GM20000 (cell line): Measurements from ENCODE around the gene SEC63.
"Not testable (repeated sequence)": the region's sequence is repeated elsewhere in the genome, so short reads cannot be mapped to it uniquely, and the experiment has no call there.

Source experiments
- DNase-seq: peaks from one replicate; pipeline ENCODE4 v3.0.0; 2012; ENCODE audit warnings: low spot score
- CTCF ChIP-seq: IDR thresholded peaks from 2 replicates; pipeline ENCODE4 v1.5.1; 2012; ENCODE audit warnings: mild to moderate bottlenecking, control low read depth; ENCODE audit errors: extremely low read depth, missing control alignments

SEC63 gene

GRCh38 chr6:107971181-107971580, 13.2 kb upstream of the SEC63 start:
- DNase-seq: no peak
- no peak for TF ChIP-seq CTCF

GRCh38 chr6:107970255-107970654, 12.2 kb upstream of the SEC63 start:
- TF ChIP-seq CTCF: no peak
- no peak for DNase-seq

GRCh38 chr6:107968081-107968480, 10.1 kb upstream of the SEC63 start:
- TF ChIP-seq CTCF: no peak
- DNase-seq: no peak

- no peak for DNase-seq
- TF ChIP-seq CTCF: no peak
Observed at GRCh38 chr6:107965746-107966145, 7.7 kb upstream of the SEC63 start.

- no peak for DNase-seq
- no peak for TF ChIP-seq CTCF
Observed at GRCh38 chr6:107962723-107963122, 4.7 kb upstream of the SEC63 start.

GRCh38 chr6:107959392-107959791, 1.4 kb upstream of the SEC63 start:
- no peak for DNase-seq
- TF ChIP-seq CTCF: no peak

GRCh38 chr6:107958689-107959362, 818 bp upstream of the SEC63 start:
- not testable (repeated sequence) for DNase-seq

GRCh38 chr6:107957308-107957908, 600 bp downstream of the SEC63 start:
- DNase-seq: peak; percentile 74
- no peak for TF ChIP-seq CTCF
